Measurements from ENCODE around the gene TRIM62.

TRIM62 gene

DNA sequence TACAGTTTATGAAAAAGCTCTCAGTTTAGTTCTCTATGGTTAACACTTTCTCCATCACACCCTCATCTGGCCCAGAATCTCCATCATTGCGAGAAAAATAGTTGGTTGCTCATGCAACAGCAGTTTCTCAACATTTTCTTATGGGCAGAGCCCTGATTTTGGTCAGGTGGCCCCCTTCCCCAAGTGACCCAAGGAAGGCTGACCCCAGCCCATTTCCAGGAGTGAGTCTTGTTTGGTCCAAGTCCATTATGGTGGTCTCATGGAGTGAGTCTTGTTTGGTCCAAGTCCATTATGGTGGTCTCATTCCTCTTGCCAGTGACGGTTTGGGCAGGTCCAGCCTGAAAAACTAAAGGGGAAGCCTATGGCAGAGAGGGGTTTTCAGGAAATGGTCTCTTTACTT lies 1.5 kb upstream of the TRIM62 start (continued):
- TF ChIP-seq, protein P1, sequence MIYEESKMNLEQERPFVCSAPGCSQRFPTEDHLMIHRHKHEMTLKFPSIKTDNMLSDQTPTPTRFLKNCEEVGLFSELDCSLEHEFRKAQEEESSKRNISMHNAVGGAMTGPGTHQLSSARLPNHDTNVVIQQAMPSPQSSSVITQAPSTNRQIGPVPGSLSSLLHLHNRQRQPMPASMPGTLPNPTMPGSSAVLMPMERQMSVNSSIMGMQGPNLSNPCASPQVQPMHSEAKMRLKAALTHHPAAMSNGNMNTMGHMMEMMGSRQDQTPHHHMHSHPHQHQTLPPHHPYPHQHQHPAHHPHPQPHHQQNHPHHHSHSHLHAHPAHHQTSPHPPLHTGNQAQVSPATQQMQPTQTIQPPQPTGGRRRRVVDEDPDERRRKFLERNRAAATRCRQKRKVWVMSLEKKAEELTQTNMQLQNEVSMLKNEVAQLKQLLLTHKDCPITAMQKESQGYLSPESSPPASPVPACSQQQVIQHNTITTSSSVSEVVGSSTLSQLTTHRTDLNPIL (CRISPR knock-in tag; IDR thresholded peaks at IDR 0.05; ENCODE audit: low read depth): no peak
- TF ChIP-seq CSDC2 (CRISPR knock-in tag; IDR thresholded peaks at IDR 0.05): no peak

DNA sequence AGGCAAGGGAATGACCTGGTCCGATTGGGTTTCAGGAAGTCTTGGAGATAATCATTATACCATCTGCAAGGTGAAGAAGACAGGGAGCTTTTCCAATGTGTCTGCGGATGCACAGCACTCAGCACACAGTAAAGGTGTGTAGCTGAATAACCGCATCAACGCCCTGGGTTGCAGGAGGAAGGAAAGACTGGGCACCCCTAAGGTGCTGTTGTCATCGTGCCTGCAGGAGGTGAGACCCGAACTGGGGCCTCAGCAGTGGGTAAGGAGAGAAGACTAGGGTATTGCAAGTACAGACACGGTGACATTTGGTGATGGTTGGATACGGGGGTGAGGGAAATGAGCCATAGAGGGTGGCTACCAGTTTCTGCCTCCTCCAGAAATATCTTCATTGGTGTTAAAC lies 1.1 kb upstream of the TRIM62 start:
- TF ChIP-seq SNAI2 (CRISPR knock-in tag; IDR thresholded peaks at IDR 0.05) (no peak), BACH2 (CRISPR knock-in tag; IDR thresholded peaks at IDR 0.05; ENCODE audit: borderline replicate concordance) (no peak), POU6F1 (CRISPR knock-in tag; IDR thresholded peaks at IDR 0.05; ENCODE audit: borderline replicate concordance, low read depth) (no peak), ISL1 (CRISPR knock-in tag; IDR thresholded peaks at IDR 0.05) (no peak), OSR1 (CRISPR knock-in tag; IDR thresholded peaks at IDR 0.05) (no peak), ZC3H10 (CRISPR knock-in tag; IDR thresholded peaks at IDR 0.05) (no peak), ZFP3 (CRISPR knock-in tag; IDR thresholded peaks at IDR 0.05) (no peak), TCF4 (CRISPR knock-in tag; IDR thresholded peaks at IDR 0.05; ENCODE audit: borderline replicate concordance) (no peak), GLIS3 (CRISPR knock-in tag; IDR thresholded peaks at IDR 0.05) (no peak), ZNF565 (CRISPR knock-in tag; conservative IDR thresholded peaks at IDR 0.05; ENCODE audit: low read depth) (no peak), PPARA (CRISPR knock-in tag; IDR thresholded peaks at IDR 0.05; ENCODE audit: borderline replicate concordance) (no peak), TOX (CRISPR knock-in tag; IDR thresholded peaks at IDR 0.05; ENCODE audit: borderline replicate concordance) (no peak), ESRRG (CRISPR knock-in tag; IDR thresholded peaks at IDR 0.05) (no peak)
- TF ChIP-seq, protein P2, sequence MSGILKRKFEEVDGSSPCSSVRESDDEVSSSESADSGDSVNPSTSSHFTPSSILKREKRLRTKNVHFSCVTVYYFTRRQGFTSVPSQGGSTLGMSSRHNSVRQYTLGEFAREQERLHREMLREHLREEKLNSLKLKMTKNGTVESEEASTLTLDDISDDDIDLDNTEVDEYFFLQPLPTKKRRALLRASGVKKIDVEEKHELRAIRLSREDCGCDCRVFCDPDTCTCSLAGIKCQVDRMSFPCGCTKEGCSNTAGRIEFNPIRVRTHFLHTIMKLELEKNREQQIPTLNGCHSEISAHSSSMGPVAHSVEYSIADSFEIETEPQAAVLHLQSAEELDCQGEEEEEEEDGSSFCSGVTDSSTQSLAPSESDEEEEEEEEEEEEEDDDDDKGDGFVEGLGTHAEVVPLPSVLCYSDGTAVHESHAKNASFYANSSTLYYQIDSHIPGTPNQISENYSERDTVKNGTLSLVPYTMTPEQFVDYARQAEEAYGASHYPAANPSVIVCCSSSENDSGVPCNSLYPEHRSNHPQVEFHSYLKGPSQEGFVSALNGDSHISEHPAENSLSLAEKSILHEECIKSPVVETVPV (CRISPR knock-in tag; IDR thresholded peaks at IDR 0.05): no peak
- TF ChIP-seq, protein P1 (CRISPR knock-in tag; IDR thresholded peaks at IDR 0.05; ENCODE audit: low read depth): no peak
- ATAC-seq: no peak

- TF ChIP-seq PPARA (CRISPR knock-in tag; IDR thresholded peaks at IDR 0.05; ENCODE audit: borderline replicate concordance) (no peak), OSR1 (CRISPR knock-in tag; IDR thresholded peaks at IDR 0.05) (no peak), ARNTL (CRISPR knock-in tag; IDR thresholded peaks at IDR 0.05; ENCODE audit: borderline replicate concordance, low read depth) (no peak), CSDC2 (CRISPR knock-in tag; IDR thresholded peaks at IDR 0.05) (no peak), ZNF70 (CRISPR knock-in tag; IDR thresholded peaks at IDR 0.05) (no peak), ISL1 (CRISPR knock-in tag; IDR thresholded peaks at IDR 0.05) (no peak)
- TF ChIP-seq, protein P1 (CRISPR knock-in tag; IDR thresholded peaks at IDR 0.05; ENCODE audit: low read depth): no peak
- ATAC-seq: no peak
Measured at GRCh38 chr1:33182401-33182841, 578 bp upstream of the TRIM62 start.

DNA sequence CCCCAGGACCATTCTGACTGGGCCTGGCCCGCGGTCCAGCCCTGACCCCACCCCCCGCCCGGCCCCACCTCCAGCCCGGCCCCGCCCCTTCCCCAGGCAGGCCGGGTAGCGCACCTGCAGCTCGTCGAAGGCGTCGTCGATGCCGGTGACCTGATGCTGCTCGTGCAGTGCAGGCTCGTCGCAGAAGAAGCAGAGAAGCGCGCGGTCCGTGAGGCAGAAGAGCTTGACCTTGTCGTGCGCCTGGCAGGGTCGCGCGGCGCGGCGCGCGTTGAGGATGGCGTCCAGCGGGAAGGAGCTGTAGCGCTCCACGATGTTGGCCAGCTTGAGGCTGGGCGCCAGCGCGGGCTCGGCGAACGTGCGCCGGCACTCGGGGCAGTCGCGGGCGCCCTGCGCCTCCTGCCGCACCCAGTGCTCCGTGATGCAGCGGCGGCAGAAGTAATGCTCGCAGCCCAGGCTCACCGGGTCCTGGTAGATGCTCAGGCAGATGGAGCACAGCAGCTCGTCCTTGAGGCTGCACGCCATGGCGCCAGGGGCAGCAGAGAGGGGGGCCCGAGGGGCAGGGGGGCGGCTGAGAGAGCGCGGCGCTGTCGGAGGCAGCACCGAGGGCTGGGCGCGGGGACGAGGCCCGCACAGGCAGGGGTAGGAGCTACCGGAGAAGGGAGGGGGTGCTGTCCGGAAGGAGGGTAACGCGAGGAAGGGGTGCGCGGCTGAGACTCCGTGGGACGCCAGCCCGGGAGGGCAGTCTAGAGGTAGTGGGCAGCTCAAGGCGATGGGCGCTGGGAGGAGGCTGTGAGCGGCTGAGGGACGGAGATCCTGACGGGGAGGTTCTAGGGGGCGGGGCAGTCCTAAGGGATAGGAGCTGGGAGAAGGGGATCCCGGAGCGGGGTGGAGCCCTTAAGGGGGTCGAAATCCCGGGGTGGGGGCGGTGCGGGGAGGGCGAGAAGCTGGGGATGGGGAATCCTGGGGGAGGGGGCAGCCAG lies 642 bp downstream of the TRIM62 start:
- peak; percentile 91 for ATAC-seq
- no peak for TF ChIP-seq GLIS3 (CRISPR knock-in tag; IDR thresholded peaks at IDR 0.05)
- TF ChIP-seq SNAI2 (CRISPR knock-in tag; IDR thresholded peaks at IDR 0.05): no peak
- no peak for TF ChIP-seq PPARA (CRISPR knock-in tag; IDR thresholded peaks at IDR 0.05; ENCODE audit: borderline replicate concordance)
- TF ChIP-seq ZNF8 (CRISPR knock-in tag; IDR thresholded peaks at IDR 0.05): no peak
- no peak for TF ChIP-seq BACH2 (CRISPR knock-in tag; IDR thresholded peaks at IDR 0.05; ENCODE audit: borderline replicate concordance)
- no peak for TF ChIP-seq ZFP30 (CRISPR knock-in tag; IDR thresholded peaks at IDR 0.05)
- TF ChIP-seq, protein P3, sequence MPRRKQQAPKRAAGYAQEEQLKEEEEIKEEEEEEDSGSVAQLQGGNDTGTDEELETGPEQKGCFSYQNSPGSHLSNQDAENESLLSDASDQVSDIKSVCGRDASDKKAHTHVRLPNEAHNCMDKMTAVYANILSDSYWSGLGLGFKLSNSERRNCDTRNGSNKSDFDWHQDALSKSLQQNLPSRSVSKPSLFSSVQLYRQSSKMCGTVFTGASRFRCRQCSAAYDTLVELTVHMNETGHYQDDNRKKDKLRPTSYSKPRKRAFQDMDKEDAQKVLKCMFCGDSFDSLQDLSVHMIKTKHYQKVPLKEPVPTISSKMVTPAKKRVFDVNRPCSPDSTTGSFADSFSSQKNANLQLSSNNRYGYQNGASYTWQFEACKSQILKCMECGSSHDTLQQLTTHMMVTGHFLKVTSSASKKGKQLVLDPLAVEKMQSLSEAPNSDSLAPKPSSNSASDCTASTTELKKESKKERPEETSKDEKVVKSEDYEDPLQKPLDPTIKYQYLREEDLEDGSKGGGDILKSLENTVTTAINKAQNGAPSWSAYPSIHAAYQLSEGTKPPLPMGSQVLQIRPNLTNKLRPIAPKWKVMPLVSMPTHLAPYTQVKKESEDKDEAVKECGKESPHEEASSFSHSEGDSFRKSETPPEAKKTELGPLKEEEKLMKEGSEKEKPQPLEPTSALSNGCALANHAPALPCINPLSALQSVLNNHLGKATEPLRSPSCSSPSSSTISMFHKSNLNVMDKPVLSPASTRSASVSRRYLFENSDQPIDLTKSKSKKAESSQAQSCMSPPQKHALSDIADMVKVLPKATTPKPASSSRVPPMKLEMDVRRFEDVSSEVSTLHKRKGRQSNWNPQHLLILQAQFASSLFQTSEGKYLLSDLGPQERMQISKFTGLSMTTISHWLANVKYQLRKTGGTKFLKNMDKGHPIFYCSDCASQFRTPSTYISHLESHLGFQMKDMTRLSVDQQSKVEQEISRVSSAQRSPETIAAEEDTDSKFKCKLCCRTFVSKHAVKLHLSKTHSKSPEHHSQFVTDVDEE (CRISPR knock-in tag; IDR thresholded peaks at IDR 0.05): no peak
- no peak for TF ChIP-seq POU6F1 (CRISPR knock-in tag; IDR thresholded peaks at IDR 0.05; ENCODE audit: borderline replicate concordance, low read depth)
